Stimulated activated CD8-positive, alpha-beta memory T cell treated with anti-CD3 and anti-CD28 coated beads, Interleukin-7, amount 100 ng/mL, for 4 hours (primary cell): ENCODE results near the gene IWS1.
"Not testable (repeated sequence)": the region's sequence is repeated elsewhere in the genome, so short reads cannot be mapped to it uniquely, and the experiment has no call there.

Source experiments
- DNase-seq, 2 donors: peaks; one replicate each; pipeline ENCODE4 v3.0.0-alpha.2; 2020; ENCODE audit warnings: low read depth in 2 of 2

Gene IWS1

GRCh38 chr2:127528487-127528886 is 2.2 kb upstream of the IWS1 start:
- no peak for DNase-seq

GRCh38 chr2:127527001-127527804 is 914 bp upstream of the IWS1 start:
- DNase-seq = no peak

- no peak for DNase-seq
Measured at GRCh38 chr2:127525691-127526131, 578 bp downstream of the IWS1 start.

- not testable (repeated sequence) for DNase-seq
Measured at GRCh38 chr2:127524198-127524834, 2.0 kb downstream of the IWS1 start.

GRCh38 chr2:127523269-127523939 is 2.9 kb downstream of the IWS1 start:
- DNase-seq = no peak

GRCh38 chr2:127520424-127520823 is 5.9 kb downstream of the IWS1 start:
- DNase-seq = no peak

GRCh38 chr2:127517465-127517864 is 8.8 kb downstream of the IWS1 start:
- no peak for DNase-seq

- DNase-seq = no peak
Measured at GRCh38 chr2:127516041-127516762, 10.1 kb downstream of the IWS1 start.

- no peak for DNase-seq
Measured at GRCh38 chr2:127515383-127515915, 10.8 kb downstream of the IWS1 start.

GRCh38 chr2:127514485-127514884 is 11.8 kb downstream of the IWS1 start:
- DNase-seq = no peak

- DNase-seq = no peak
Measured at GRCh38 chr2:127514076-127514475, 12.2 kb downstream of the IWS1 start.

- no peak for DNase-seq
Measured at GRCh38 chr2:127512362-127512761, 13.9 kb downstream of the IWS1 start.

- no peak for DNase-seq
Measured at GRCh38 chr2:127511917-127512316, 14.4 kb downstream of the IWS1 start.

GRCh38 chr2:127511090-127511695 is 15.1 kb downstream of the IWS1 start:
- no peak for DNase-seq

- no peak for DNase-seq
Measured at GRCh38 chr2:127510073-127510472, 16.2 kb downstream of the IWS1 start.

GRCh38 chr2:127508631-127509034 is 17.7 kb downstream of the IWS1 start:
- no peak for DNase-seq

- no peak for DNase-seq
Measured at GRCh38 chr2:127508023-127508630, 18.2 kb downstream of the IWS1 start.

GRCh38 chr2:127506510-127506909 is 19.8 kb downstream of the IWS1 start:
- no peak for DNase-seq

GRCh38 chr2:127504552-127505430 is 21.5 kb downstream of the IWS1 start:
- no peak for DNase-seq

GRCh38 chr2:127503491-127503890 is 22.8 kb downstream of the IWS1 start:
- no peak for DNase-seq
